Stromal cell of bone marrow (primary cell): ENCODE results near the gene OFD1.
"Not testable (repeated sequence)": the region's sequence is repeated elsewhere in the genome, so short reads cannot be mapped to it uniquely, and the experiment has no call there.

Source experiments
- DNase-seq: peaks from one replicate; pipeline ENCODE4 v3.0.0-alpha.2; 2012; ENCODE audit warnings: low read depth

OFD1 gene

GRCh38 chrX:13702111-13702789, 32.3 kb upstream of the OFD1 start:
- DNase-seq = no peak

DNA sequence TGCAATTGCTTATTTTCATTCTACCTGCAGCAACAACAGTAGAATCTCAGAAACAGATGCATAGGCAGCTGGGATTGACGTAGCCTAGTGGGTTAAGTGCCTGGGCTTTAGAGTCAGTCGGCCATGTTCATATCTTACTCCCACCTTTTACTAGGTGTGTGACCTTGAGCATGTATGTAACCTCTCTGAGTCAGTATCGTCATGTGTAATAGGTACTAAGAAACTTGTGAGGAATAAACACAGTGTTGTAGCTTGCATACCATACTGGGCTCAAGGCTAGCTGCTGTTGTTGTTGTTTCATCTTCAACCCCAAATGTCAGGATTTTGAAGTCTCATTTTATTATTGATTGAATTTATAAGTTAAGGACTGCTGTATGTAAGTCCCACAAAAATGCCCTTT, 31.4 kb upstream of the OFD1 start:
- DNase-seq = no peak

DNA sequence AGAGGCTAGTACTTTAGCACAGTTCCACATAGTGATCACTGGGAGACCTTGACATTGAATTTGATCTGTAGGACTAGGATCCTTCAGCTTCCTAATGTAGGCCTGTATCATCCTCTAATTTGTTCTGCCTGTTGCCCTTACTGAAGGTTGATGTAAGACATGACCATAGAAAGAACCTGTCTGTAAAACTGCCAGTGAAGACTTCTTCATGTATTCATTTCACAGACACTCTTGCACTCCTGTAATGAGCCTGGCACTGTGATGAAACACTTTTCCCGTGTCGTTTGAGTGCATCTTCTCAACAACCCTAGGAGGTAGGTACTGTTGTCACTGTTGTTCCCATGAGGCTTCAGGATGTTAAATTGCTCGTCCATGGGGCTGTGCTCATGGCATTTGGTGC, 31.0 kb upstream of the OFD1 start:
- DNase-seq = no peak

GRCh38 chrX:13711141-13711540, 23.4 kb upstream of the OFD1 start:
- no peak for DNase-seq

DNA sequence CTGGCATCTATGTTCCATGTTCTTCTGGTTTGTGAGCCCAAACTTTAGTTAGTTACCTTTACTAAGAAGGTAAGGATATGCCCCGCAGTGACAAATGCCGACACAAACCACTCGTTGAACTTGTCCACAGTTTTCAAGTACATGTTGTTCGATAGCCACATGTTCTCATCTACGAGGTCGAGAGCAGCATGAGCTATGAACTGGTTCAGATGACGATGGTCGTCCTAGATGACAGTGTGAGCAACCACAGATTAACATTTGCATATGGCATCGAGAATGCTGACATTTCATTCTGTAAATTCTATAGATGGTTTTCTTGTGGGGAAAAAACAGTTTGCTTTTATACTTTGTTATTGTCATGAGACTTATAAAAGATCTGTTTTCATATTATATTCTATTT, 18.1 kb upstream of the OFD1 start:
- DNase-seq = no peak

GRCh38 chrX:13716905-13717304, 17.6 kb upstream of the OFD1 start:
- DNase-seq = no peak

DNA sequence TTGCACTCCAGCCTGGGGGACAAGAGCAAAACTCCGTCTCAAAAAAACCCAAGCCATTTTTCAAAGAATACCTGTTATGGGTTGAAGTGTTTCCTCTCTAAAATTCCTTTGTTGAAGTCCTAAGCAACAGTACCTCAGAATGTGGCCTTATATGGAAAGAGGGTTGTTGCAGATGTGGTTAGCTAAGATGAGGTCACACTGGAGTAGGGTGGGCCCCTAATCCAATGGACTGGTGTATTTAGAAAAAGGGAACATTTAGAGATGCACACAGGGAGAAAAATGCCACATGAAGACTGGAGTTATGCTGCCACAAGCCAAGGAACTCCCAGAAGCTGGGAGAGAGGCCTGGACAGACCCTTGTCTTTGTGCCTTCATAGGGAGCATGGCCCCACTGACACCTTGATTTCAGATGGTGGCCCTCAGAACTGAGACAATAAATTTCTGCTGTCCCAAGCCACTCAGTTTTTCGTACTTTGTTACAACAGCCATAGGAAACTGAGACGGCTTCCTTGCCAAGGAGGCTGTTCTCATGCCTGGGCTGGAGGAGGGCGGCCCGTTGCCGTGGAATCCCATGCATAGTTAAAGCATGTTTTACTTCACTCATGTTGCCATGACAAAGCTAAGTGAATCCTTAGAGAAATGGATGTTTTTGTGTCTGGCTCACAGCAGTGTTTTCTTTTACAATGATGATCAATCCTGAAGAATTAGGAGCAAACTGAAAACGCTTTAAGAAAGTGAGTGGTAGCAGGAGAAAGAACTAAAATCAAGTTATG, 16.7 kb upstream of the OFD1 start:
- peak; percentile 84 for DNase-seq

DNA sequence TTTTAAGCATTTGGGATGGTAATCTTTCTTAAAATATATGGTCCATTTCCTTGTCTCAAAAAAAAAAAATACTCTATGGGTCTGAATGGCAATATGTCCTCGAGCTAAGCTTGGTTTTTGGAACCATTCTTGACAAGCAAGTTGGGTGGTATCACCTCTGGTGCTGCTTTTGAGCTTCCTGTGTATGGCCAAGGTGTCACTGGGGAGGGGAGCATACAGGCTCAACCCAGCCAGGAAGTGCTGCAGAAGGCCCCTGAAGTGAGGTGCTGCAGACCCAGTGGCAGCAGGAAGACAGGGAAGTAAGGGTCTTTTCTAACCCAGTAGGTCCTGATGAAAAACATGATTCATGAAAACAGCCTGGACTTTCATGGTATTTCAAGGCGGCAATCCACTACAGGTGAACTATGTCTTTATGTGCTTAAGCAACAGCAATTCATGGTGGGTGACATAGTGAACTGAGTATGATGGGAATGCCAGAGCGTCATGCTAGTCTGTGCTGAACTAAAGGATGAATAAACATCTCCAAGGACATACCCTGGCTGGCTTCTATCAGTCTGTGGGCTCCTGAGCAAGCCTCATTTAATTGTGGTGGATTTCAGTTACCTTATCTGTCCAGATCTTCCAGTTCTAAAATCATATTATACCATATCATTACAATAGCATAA, 15.2 kb upstream of the OFD1 start:
- no peak for DNase-seq

- DNase-seq = no peak
These were observed 13.2 kb upstream of the OFD1 start for GRCh38 chrX:13721371-13721770.

- peak; percentile 30 for DNase-seq
These were observed 12.6 kb upstream of the OFD1 start for GRCh38 chrX:13721819-13722519.

DNA sequence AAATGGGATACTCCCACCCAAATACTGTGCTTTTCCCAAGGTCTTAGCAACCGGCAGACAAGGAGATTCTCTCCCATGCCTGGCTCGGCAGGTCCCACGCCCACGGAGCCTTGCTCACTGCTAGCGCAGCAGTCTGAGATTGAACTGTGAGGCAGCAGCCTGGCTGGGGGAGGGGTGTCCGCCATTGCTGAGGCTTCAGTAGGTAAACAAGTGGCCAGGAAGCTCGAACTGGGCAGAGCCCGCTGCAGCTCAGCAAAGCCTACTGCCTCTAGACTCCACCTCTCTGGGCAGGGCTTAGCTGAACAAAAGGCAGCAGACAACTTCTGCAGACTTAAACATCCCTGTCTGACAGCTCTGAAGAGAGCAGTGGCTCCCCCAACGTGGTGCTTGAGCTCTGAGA, 9.7 kb upstream of the OFD1 start:
- DNase-seq = not testable (repeated sequence)

GRCh38 chrX:13726583-13726982, 8.0 kb upstream of the OFD1 start:
- DNase-seq = not testable (repeated sequence)

DNA sequence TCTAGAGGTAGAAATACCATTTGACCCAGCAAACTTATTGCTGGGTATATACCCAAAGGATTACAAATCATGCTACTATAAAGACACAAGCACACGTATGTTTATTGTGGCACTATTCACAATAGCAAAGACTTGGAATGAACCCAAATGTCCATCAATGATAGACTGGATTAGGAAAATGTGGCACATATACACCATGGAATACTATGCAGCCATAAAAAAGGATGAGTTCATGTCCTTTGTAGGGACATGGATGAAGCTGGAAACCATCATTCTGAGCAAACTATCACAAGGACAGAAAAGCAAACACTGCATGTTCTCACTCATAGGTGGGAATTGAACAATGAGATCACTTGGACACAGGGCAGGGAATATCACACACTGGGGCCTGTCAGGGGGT, 4.0 kb upstream of the OFD1 start:
- DNase-seq = not testable (repeated sequence)

DNA sequence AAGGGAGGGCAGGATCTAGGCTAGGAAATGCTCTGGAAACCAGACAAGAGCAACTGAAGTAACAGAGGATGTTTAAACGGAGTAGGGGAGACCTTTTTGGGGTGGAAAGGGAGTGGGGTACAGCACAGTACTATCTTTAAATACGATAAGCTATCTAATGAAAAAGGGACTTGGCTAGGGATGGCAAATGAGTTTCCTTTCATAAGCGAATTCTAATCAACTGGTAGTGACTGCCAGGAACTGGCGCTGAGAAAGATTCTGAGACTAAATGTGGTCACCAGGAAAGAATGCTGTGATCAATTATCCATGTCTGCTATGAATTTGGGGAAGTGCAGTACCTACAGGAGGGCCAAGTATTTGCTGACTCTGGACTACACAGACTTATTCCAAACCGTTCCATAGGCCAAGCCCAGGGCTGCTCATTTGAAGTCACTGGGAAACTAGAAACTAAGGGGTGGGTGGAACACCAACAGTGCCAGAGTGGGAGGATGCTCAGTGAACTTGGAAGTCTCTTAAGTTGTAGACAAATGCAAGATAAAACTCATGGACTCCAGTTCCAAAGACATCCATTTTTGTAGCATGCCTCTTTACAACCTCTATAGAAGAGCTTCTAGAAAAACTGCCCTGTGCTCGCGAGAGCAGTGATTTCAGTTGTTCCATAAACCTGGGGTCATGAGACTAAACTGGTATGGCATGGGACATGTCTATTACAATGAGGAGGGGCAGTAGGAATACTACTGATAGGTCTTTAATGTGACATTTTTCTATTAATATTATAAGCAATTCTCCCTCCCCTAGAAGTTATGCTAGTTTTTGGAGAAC, 2.1 kb upstream of the OFD1 start:
- no peak for DNase-seq

DNA sequence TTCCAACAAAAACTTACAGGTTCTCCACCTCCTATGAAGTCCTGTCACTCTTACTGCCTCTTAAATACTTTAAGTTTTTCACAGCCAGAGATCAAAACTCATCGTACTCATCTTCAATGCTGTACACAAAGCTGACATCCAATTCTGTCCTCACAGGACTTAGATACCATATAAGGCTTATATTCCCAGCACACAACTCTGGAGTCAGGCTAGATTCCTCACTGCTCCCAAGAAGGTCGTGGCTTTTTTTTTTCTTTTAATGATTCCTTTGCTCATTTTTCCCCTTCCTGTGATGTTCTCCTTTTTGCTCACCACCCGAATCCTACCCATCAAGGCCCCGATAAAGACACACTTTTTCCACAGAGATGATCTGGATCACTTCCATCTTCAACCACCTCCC, 1.0 kb upstream of the OFD1 start:
- no peak for DNase-seq

- no peak for DNase-seq
These were observed 7.1 kb downstream of the OFD1 start for GRCh38 chrX:13741695-13742094.

- DNase-seq = no peak
These were observed 8.0 kb downstream of the OFD1 start for GRCh38 chrX:13742397-13743176.

GRCh38 chrX:13747836-13748235, 13.3 kb downstream of the OFD1 start:
- peak; percentile 47 for DNase-seq

- DNase-seq = no peak
These were observed 13.9 kb downstream of the OFD1 start for GRCh38 chrX:13748486-13748885.

DNA sequence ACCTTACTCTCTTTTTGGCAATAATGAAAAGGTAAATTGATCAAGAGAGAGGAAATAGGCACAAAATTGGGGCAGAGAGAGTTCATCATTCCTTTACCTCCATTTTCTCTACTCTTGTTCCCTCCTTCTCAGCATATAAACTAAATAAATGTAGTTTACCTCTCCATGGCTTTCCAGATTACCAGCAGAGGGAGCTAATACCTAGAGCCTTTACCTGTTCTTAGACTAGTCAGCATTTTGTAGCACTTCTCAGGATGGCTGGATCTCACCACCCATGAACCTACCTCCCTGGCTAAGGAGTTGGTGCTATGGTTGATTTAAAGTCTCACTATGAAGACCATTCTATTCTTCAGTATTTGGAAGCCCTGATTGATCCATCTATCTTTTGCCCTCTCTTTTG, 15.7 kb downstream of the OFD1 start:
- DNase-seq = no peak

DNA sequence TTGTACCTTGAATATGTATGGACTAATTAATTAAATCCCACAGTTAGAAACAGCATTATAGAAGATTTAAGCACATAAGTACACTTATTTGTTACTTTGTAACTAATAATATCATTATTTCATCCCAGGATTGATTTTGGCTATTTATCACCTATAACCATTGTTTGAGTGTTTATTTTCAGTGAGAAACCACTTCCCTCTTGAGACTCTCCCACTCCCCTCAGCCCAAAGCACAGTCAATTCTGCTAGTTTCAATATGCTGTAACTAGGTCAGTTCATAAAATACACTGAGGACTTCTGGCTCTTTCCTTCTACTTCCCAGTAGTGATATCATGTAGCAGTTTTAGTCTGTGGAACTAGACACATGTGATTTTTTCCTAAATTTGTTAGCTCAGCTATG, 16.3 kb downstream of the OFD1 start:
- DNase-seq = no peak
